Parathyroid adenoma (tissue), 2 donors: Measurements from ENCODE around the gene ASCL3.

Experiments
- H2AFZ ChIP-seq: fragments of 300-600 bp; sonication (generic); one replicate; pipeline ENCODE4 v1.7.0; 2017; ENCODE audit warnings: antibody characterized with exemption, mild to moderate bottlenecking
- H3K27ac ChIP-seq: fragments of 300-600 bp; sonication (generic); one replicate; pipeline ENCODE4 v1.7.0; 2017
- H3K27me3 ChIP-seq: fragments of 300-600 bp; sonication (generic); one replicate; pipeline ENCODE4 v1.7.0; 2017; ENCODE audit warnings: low read length; ENCODE audit not compliant: control insufficient read depth, insufficient read depth
- H3K36me3 ChIP-seq: fragments of 300-600 bp; sonication (generic); one replicate; pipeline ENCODE4 v1.7.0; 2017; ENCODE audit warnings: low read length; ENCODE audit not compliant: control insufficient read depth, insufficient read depth
- H3K4me1 ChIP-seq: fragments of 300-600 bp; sonication (generic); one replicate; pipeline ENCODE4 v1.7.0; 2017; ENCODE audit warnings: control low read depth
- H3K4me2 ChIP-seq: fragments of 300-600 bp; sonication (generic); one replicate; pipeline ENCODE4 v1.7.0; 2017; ENCODE audit warnings: low read length
- H3K4me3 ChIP-seq: fragments of 300-600 bp; sonication (generic); one replicate; pipeline ENCODE4 v1.7.0; 2017; ENCODE audit warnings: low read depth, low read length
- H3K79me2 ChIP-seq: fragments of 300-600 bp; sonication (generic); one replicate; pipeline ENCODE4 v1.7.0; 2017; ENCODE audit warnings: control low read depth
- H3K9ac ChIP-seq: fragments of 300-600 bp; sonication (generic); one replicate; pipeline ENCODE4 v1.7.0; 2017; ENCODE audit warnings: mild to moderate bottlenecking
- H3K9me3 ChIP-seq: fragments of 300-600 bp; sonication (generic); one replicate; pipeline ENCODE4 v1.7.0; 2017; ENCODE audit warnings: low read length; ENCODE audit not compliant: control insufficient read depth
- CTCF ChIP-seq: fragments of 300-600 bp; sonication (generic); IDR thresholded peaks from one replicate; pipeline ENCODE4 v1.7.0; 2017; ENCODE audit warnings: antibody characterized with exemption, mild to moderate bottlenecking
- donor health status: primary hyperparathyroidism.

The ASCL3 gene

DNA sequence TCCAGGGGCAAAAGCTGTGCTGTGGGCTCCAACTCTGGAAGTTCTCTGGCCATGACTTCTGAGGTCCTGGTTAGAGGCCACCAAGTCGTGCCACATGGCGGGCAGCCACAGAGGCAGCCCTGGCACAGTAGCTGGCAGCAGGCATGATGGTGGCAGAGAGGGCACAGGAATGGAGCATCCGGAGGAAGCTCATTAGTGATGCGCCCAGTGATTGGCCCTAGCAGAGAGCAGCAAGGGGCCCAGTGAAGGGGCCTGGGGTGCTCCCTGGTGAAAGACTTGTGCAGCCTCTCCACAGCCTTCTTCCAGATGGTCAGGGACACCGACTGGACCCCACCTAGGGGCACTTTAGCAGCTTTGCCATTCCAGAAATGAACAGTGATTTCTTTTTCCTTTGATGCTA is 17.1 kb downstream of the ASCL3 start:
- H3K4me2 ChIP-seq: no peak overlapping the region
- no peaks in the 10 kb centered on the region for H3K36me3 ChIP-seq
- no peak overlapping the region for H2AFZ ChIP-seq
- H3K27ac ChIP-seq: no peak overlapping the region
- H3K4me1 ChIP-seq: no peaks in the 10 kb centered on the region
- H3K9me3 ChIP-seq: no peaks in the 10 kb centered on the region
- no peaks in the 10 kb centered on the region for H3K27me3 ChIP-seq
- no peak overlapping the region for H3K9ac ChIP-seq
- no peaks in the 10 kb centered on the region for H3K79me2 ChIP-seq
- no peak for TF ChIP-seq CTCF
- H3K4me3 ChIP-seq: no peak overlapping the region

DNA sequence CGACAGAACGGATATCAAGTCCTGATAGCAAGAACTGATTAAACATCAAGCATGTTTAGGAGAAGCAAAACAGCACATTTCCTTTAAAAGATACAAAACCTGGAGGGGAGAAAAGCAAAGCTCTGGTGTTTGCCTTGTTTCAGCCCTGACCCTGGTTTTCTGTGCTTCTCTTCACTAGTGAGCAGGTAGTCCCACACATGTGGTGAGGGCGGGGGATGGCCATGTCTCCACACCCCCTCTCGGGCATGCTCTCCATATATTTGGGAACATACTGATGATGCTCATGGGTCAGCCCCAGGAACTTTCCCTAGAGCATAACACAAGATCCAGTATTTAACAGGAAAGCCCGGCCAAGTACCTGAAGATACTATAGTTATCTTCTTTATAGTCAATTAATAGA is 20.1 kb downstream of the ASCL3 start:
- Histone ChIP-seq H3K4me2 (no peak overlapping the region), H2AFZ (no peak overlapping the region), H3K36me3 (no peaks in the 10 kb centered on the region), H3K4me1 (no peaks in the 10 kb centered on the region), H3K27ac (no peak overlapping the region), H3K4me3 (no peak overlapping the region), H3K9me3 (no peaks in the 10 kb centered on the region), H3K9ac (no peak overlapping the region), H3K79me2 (no peaks in the 10 kb centered on the region), H3K27me3 (no peaks in the 10 kb centered on the region)
- no peak for TF ChIP-seq CTCF

DNA sequence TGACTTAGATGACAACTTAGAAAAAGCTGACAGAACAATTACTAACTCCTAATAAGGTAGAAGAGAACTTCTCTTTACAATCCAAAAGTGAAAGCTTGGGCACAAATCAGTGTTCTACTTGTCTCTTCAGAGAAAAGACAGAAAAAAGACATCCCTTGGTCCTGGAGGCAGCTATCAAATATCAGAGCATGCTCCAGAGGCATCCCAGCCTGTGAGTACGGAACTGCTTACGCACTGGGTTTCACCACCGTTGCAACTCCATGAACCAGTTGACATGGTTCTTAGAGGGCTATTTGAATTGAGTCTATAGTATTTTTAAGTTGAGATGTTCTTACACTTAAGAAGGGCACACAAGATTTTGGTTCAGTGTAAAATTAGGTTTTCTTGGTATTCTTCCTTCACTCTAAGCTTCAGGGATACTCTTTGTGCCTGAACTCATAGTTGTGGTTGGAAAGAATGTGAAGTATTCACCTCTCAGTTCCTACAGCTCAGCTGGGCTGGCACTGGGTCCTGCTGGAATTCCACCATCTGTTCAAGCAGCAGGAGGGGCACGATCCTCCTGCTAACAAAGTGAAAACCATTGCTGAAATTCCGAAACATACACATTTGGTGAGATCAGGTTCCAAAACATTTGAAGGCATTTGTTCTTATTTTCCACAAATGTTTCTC is 25.5 kb downstream of the ASCL3 start:
- Histone ChIP-seq H3K9me3 (no peaks in the 10 kb centered on the region), H3K36me3 (no peaks in the 10 kb centered on the region), H3K79me2 (no peaks in the 10 kb centered on the region), H3K4me1 (peaks cover 3% of the 10 kb centered on the region), H2AFZ (no peak overlapping the region), H3K27ac (peak overlapping the region; percentile 24), H3K9ac (no peak overlapping the region), H3K4me2 (no peak overlapping the region), H3K27me3 (no peaks in the 10 kb centered on the region), H3K4me3 (no peak overlapping the region)
- TF ChIP-seq CTCF: no peak

GRCh38 chr11:8914661-8915018 is 28.2 kb downstream of the ASCL3 start:
- no peak overlapping the region for H2AFZ ChIP-seq
- H3K27me3 ChIP-seq: no peaks in the 10 kb centered on the region
- H3K36me3 ChIP-seq: no peaks in the 10 kb centered on the region
- no peak for TF ChIP-seq CTCF
- no peak overlapping the region for H3K4me3 ChIP-seq
- H3K4me1 ChIP-seq: peaks cover 3% of the 10 kb centered on the region
- H3K79me2 ChIP-seq: no peaks in the 10 kb centered on the region
- no peaks in the 10 kb centered on the region for H3K9me3 ChIP-seq
- H3K27ac ChIP-seq: no peak overlapping the region
- no peak overlapping the region for H3K9ac ChIP-seq
- no peak overlapping the region for H3K4me2 ChIP-seq

GRCh38 chr11:8913961-8914660 is 28.7 kb downstream of the ASCL3 start:
- H3K9me3 ChIP-seq: no peaks in the 10 kb centered on the region
- no peak overlapping the region for H3K9ac ChIP-seq
- H2AFZ ChIP-seq: no peak overlapping the region
- peaks cover 3% of the 10 kb centered on the region for H3K4me1 ChIP-seq
- peak overlapping the region; percentile 39 for H3K4me3 ChIP-seq
- H3K4me2 ChIP-seq: peak overlapping the region; percentile 37
- H3K27ac ChIP-seq: peak overlapping the region; percentile 16
- no peaks in the 10 kb centered on the region for H3K36me3 ChIP-seq
- no peaks in the 10 kb centered on the region for H3K79me2 ChIP-seq
- no peaks in the 10 kb centered on the region for H3K27me3 ChIP-seq
- TF ChIP-seq CTCF: peak; percentile 41
